Measurements from ENCODE around the gene RAB40A. TPM values are rescaled to one million over a fixed set of nuclear protein-coding genes. Genes with fewer than 3 reads are reported as not detected.

The RAB40A gene
- total and polyA plus RNA-seq, 9 of the 15 experiments (the other 6 are each of a cell fraction or from before 2014, with no cell fraction given), result 0.07 to 0.15 (median 0.10) TPM; not detected in 3

DNA sequence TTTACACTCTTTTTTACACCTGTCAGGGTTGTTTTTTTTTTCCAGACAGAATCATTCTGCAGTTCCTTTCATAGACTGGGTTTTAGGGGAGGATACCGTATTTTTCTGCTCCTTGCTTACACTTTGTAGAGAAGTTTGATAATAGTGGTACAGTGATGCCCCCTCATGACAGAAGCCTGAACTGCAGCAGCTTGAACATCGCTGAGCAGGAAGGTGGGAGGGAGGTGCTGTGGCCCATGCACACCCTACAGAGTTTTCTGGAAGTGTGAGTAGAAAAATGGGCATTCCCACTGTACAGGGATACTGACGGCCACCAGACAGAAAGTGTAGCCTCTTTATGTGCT is 54.5 kb downstream of the RAB40A start:
- Histone ChIP-seq H3K4me1 (replicated peaks in 1 of 2; ENCODE audit: control insufficient read depth in 2 of 2, insufficient read depth in 2 of 2, low read length in 2 of 2) (peaks cover 0 to 8% of the 10 kb centered on the region in 2 experiments; a peak in 2 of 5 replicates), H3K36me3 (ENCODE audit: control insufficient read depth, insufficient read depth, low read length) (no peaks in the 10 kb centered on the region), H3K9ac (ENCODE audit: insufficient read depth in 1 of 2, low read depth in 2 of 2, low read length in 2 of 2) (no peak overlapping the region), H3K27ac (ENCODE audit: extremely low read depth, low read depth, low read length) (no peak overlapping the region), H3K79me2 (ENCODE audit: control insufficient read depth, insufficient read depth, low read length) (no peaks in the 10 kb centered on the region), H3K9me3 (replicated peaks; ENCODE audit: control insufficient read depth, insufficient read depth, low read depth, low read length) (no peaks in the 10 kb centered on the region), H3K4me3 (no peak overlapping the region), H2AFZ (ENCODE audit: low read depth, low read length) (peak overlapping the region; percentile 1; the same call in 1 of the 2 replicates), H3K27me3 (ENCODE audit: control insufficient read depth in 2 of 2, insufficient read depth in 2 of 2, low read length in 2 of 2) (no peaks in the 10 kb centered on the region), H3K4me2 (ENCODE audit: insufficient read depth, low read length) (peak overlapping the region; percentile 9; the same call in 1 of the 2 replicates), H4K20me1 (replicated peaks; ENCODE audit: control insufficient read depth, insufficient read depth, low read length) (no peaks in the 10 kb centered on the region), H3K9me1 (ENCODE audit: control insufficient read depth, insufficient read depth, low read length) (no peaks in the 10 kb centered on the region)
- ChIA-PET POLR2A (interaction anchor here (0.6 kb wide), 1 partner anchor 9 kb away, joined by 3 read pairs; no protein-coding TSS in a partner anchor), CTCF (ENCODE audit: low intra/inter-chr PET ratio) (interaction anchor here (0.9 to 1.5 kb wide), 3 partner anchors 121 to 513 kb away, joined by 3 to 6 read pairs (median 3); no protein-coding TSS in a partner anchor)
- 0% methylated on average over 3 of the region's 3 CpGs for WGBS (ENCODE audit: insufficient coverage, low coverage, missing lambda C conversion rate)
- ATAC-seq, result peak; percentile 96
- peak; percentile 43 to 78 (median 48) for DNase-seq (ENCODE audit: extremely low read depth in 1 of 4, low spot score in 3 of 4)
- in situ Hi-C loops (cut with MboI), result loop anchor here (25.0 kb wide), 1 partner anchor 527 kb away; the partner anchor contains the start of gene RAB40AL
- no TSS peak for BruUV-seq (replicated peaks)
- intact Hi-C loops (cut with micrococcal nuclease), result loop anchor here (1.0 to 2.0 kb wide), 4 partner anchors 25 to 253 kb away; no protein-coding TSS in a partner anchor
- peak; percentile 82 for FAIRE-seq
- TF ChIP-seq RAD21 (CRISPR knock-in tag; conservative IDR thresholded peaks at IDR 0.05 in 1 of 2, IDR thresholded peaks at IDR 0.05 in 1 of 2) (peak; percentile 45 to 77), FOXK2 (conservative IDR thresholded peaks at IDR 0.05 in 1 of 2, IDR thresholded peaks at IDR 0.05 in 1 of 2; ENCODE audit: low read depth in 2 of 2) (peak; percentile 25 to 38; a peak in 2 of 4 replicates), KLF16 (IDR thresholded peaks at IDR 0.05) (0 out of 2 replicates have a peak, but pooled peaks have one; percentile 20), SMC3 (conservative IDR thresholded peaks at IDR 0.05; ENCODE audit: insufficient read depth, low read depth, low read length) (peak; percentile 45), E2F6 (IDR thresholded peaks at IDR 0.05; ENCODE audit: borderline replicate concordance in 1 of 2, extremely low read depth in 1 of 2, insufficient read depth in 1 of 2, insufficient read length in 1 of 2, low read depth in 1 of 2, low read length in 1 of 2, poor library complexity in 1 of 2, severe bottlenecking in 1 of 2) (no peak), PCBP1 (IDR thresholded peaks at IDR 0.05; ENCODE audit: low read depth, low read length, poor library complexity, severe bottlenecking) (no peak), ZSCAN29 (IDR thresholded peaks at IDR 0.05) (0 out of 2 replicates have a peak, but pooled peaks have one; percentile 48)
- TF ChIP-seq, protein P1, sequence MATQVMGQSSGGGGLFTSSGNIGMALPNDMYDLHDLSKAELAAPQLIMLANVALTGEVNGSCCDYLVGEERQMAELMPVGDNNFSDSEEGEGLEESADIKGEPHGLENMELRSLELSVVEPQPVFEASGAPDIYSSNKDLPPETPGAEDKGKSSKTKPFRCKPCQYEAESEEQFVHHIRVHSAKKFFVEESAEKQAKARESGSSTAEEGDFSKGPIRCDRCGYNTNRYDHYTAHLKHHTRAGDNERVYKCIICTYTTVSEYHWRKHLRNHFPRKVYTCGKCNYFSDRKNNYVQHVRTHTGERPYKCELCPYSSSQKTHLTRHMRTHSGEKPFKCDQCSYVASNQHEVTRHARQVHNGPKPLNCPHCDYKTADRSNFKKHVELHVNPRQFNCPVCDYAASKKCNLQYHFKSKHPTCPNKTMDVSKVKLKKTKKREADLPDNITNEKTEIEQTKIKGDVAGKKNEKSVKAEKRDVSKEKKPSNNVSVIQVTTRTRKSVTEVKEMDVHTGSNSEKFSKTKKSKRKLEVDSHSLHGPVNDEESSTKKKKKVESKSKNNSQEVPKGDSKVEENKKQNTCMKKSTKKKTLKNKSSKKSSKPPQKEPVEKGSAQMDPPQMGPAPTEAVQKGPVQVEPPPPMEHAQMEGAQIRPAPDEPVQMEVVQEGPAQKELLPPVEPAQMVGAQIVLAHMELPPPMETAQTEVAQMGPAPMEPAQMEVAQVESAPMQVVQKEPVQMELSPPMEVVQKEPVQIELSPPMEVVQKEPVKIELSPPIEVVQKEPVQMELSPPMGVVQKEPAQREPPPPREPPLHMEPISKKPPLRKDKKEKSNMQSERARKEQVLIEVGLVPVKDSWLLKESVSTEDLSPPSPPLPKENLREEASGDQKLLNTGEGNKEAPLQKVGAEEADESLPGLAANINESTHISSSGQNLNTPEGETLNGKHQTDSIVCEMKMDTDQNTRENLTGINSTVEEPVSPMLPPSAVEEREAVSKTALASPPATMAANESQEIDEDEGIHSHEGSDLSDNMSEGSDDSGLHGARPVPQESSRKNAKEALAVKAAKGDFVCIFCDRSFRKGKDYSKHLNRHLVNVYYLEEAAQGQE (IDR thresholded peaks at IDR 0.05; ENCODE audit: borderline replicate concordance), result peak; percentile 28; the same call in 1 of the 2 replicates
- TF ChIP-seq, protein P1 (CRISPR knock-in tag; IDR thresholded peaks at IDR 0.05; ENCODE audit: low read depth), result no peak

Measured in K562 (cell line).